HG02798 (cell line): ENCODE results near the gene HNRNPAB.

Experiments used
- ATAC-seq: cut with Tn5 transposase; IDR thresholded peaks from one replicate; pipeline ENCODE4 v1.9.1; 2021; ENCODE audit warnings: mild to moderate bottlenecking; ENCODE audit not compliant: unreplicated experiment, poor library complexity

The HNRNPAB gene

GRCh38 chr5:178204182-178204934 lies at the start of gene HNRNPAB:
HNRNPAB (plus strand) TSS chr5:178204533; CDS start chr5:178204838, 305 bp downstream.
- ATAC-seq = peak; percentile 82

- ATAC-seq = no peak
These were observed 49.3 kb upstream of the HNRNPAB start for GRCh38 chr5:178155065-178155464.

- no peak for ATAC-seq
These were observed 44.2 kb upstream of the HNRNPAB start for GRCh38 chr5:178160176-178160575.

GRCh38 chr5:178162481-178162880 lies 41.9 kb upstream of the HNRNPAB start:
- no peak for ATAC-seq

GRCh38 chr5:178163772-178164735 lies 40.3 kb upstream of the HNRNPAB start:
- ATAC-seq = peak; percentile 93

GRCh38 chr5:178165581-178165980 lies 38.8 kb upstream of the HNRNPAB start:
- no peak for ATAC-seq

GRCh38 chr5:178170455-178170854 lies 33.9 kb upstream of the HNRNPAB start:
- ATAC-seq = no peak

GRCh38 chr5:178174456-178174855 lies 29.9 kb upstream of the HNRNPAB start:
- no peak for ATAC-seq

GRCh38 chr5:178176791-178177190 lies 27.5 kb upstream of the HNRNPAB start:
- ATAC-seq = no peak

GRCh38 chr5:178177569-178177968 lies 26.8 kb upstream of the HNRNPAB start:
- ATAC-seq = no peak

GRCh38 chr5:178180141-178180863 lies 24.0 kb upstream of the HNRNPAB start:
- ATAC-seq = no peak

- no peak for ATAC-seq
These were observed 22.0 kb upstream of the HNRNPAB start for GRCh38 chr5:178182158-178182876.

GRCh38 chr5:178186427-178186826 lies 17.9 kb upstream of the HNRNPAB start:
- no peak for ATAC-seq

- no peak for ATAC-seq
These were observed 17.3 kb upstream of the HNRNPAB start, which contains the start of gene GMCL2 for GRCh38 chr5:178187014-178187413. GMCL2 (minus strand) TSS chr5:178187371; CDS start chr5:178187299, 72 bp downstream.

- ATAC-seq = no peak
These were observed 14.9 kb upstream of the HNRNPAB start for GRCh38 chr5:178189433-178189832.

GRCh38 chr5:178191661-178192060 lies 12.7 kb upstream of the HNRNPAB start:
- ATAC-seq = no peak

GRCh38 chr5:178192244-178192643 lies 12.1 kb upstream of the HNRNPAB start:
- no peak for ATAC-seq

GRCh38 chr5:178192787-178193186 lies 11.5 kb upstream of the HNRNPAB start:
- ATAC-seq = no peak

- no peak for ATAC-seq
These were observed 11.0 kb upstream of the HNRNPAB start for GRCh38 chr5:178193251-178193809.
